HEK293 (cell line): Measurements from ENCODE around the gene SFN.

Experiments used
- KLF9 ChIP-seq: fragments of 450-650 bp; formaldehyde crosslinking; IDR thresholded peaks from 2 replicates; pipeline ENCODE4 v1.5.1; 2016; ENCODE audit warnings: missing biosample characterization, missing genetic modification characterization, low read depth
- ZBTB26 ChIP-seq: fragments of 450-650 bp; formaldehyde crosslinking; optimal IDR thresholded peaks from 2 replicates; pipeline ENCODE3; 2016; ENCODE audit warnings: missing biosample characterization, mild to moderate bottlenecking, missing genetic modification characterization
- ZBTB8A ChIP-seq: fragments of 450-650 bp; formaldehyde crosslinking; IDR thresholded peaks from 2 replicates; pipeline ENCODE4 v1.5.1; 2016; ENCODE audit warnings: missing biosample characterization, missing genetic modification characterization
- ZNF639 ChIP-seq: fragments of 450-650 bp; formaldehyde crosslinking; IDR thresholded peaks from 2 replicates; pipeline ENCODE4 v1.5.1; 2016; ENCODE audit warnings: missing biosample characterization, missing genetic modification characterization
- ZNF707 ChIP-seq: fragments of 450-650 bp; formaldehyde crosslinking; IDR thresholded peaks from 2 replicates; pipeline ENCODE4 v1.5.1; 2016; ENCODE audit warnings: missing biosample characterization, missing genetic modification characterization
- TF ChIP-seq, protein P1 (sequence below): fragments of 450-650 bp; formaldehyde crosslinking; IDR thresholded peaks from 2 replicates; pipeline ENCODE4 v1.5.1; 2016; ENCODE audit warnings: missing biosample characterization, missing genetic modification characterization
- TF ChIP-seq, protein P2 (sequence below): fragments of 450-650 bp; formaldehyde crosslinking; IDR thresholded peaks from 2 replicates; pipeline ENCODE4 v1.5.1; 2016; ENCODE audit warnings: missing biosample characterization, missing genetic modification characterization

DNA sequence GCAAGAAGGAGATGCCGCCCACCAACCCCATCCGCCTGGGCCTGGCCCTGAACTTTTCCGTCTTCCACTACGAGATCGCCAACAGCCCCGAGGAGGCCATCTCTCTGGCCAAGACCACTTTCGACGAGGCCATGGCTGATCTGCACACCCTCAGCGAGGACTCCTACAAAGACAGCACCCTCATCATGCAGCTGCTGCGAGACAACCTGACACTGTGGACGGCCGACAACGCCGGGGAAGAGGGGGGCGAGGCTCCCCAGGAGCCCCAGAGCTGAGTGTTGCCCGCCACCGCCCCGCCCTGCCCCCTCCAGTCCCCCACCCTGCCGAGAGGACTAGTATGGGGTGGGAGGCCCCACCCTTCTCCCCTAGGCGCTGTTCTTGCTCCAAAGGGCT lies 732 bp downstream of the SFN start:
- TF ChIP-seq ZBTB8A (tag by site-specific recombination) (no peak), KLF9 (tag by site-specific recombination) (no peak), ZNF639 (tag by site-specific recombination) (no peak), ZNF707 (tag by site-specific recombination) (no peak), ZBTB26 (no peak)
- TF ChIP-seq, protein P1, sequence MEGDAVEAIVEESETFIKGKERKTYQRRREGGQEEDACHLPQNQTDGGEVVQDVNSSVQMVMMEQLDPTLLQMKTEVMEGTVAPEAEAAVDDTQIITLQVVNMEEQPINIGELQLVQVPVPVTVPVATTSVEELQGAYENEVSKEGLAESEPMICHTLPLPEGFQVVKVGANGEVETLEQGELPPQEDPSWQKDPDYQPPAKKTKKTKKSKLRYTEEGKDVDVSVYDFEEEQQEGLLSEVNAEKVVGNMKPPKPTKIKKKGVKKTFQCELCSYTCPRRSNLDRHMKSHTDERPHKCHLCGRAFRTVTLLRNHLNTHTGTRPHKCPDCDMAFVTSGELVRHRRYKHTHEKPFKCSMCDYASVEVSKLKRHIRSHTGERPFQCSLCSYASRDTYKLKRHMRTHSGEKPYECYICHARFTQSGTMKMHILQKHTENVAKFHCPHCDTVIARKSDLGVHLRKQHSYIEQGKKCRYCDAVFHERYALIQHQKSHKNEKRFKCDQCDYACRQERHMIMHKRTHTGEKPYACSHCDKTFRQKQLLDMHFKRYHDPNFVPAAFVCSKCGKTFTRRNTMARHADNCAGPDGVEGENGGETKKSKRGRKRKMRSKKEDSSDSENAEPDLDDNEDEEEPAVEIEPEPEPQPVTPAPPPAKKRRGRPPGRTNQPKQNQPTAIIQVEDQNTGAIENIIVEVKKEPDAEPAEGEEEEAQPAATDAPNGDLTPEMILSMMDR, result no peak
- TF ChIP-seq, protein P2, sequence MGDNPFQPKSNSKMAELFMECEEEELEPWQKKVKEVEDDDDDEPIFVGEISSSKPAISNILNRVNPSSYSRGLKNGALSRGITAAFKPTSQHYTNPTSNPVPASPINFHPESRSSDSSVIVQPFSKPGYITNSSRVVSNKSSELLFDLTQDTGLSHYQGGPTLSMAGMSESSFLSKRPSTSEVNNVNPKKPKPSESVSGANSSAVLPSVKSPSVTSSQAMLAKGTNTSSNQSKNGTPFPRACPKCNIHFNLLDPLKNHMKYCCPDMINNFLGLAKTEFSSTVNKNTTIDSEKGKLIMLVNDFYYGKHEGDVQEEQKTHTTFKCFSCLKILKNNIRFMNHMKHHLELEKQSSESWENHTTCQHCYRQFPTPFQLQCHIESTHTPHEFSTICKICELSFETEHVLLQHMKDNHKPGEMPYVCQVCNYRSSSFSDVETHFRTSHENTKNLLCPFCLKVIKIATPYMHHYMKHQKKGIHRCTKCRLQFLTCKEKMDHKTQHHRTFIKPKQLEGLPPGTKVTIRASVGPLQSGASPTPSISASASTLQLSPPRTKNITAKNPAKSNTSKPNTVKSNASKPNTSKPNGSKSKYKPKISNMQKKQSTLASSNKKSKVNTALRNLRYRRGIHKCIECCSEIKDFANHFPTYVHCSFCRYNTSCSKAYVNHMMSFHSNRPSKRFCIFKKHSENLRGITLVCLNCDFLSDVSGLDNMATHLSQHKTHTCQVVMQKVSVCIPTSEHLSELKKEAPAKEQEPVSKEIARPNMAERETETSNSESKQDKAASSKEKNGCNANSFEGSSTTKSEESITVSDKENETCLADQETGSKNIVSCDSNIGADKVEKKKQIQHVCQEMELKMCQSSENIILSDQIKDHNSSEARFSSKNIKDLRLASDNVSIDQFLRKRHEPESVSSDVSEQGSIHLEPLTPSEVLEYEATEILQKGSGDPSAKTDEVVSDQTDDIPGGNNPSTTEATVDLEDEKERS (tag by site-specific recombination), result no peak
